IPS DF 6.9 (cell line): Measurements from ENCODE around the gene VGF.
"Not testable (repeated sequence)": the region's sequence is repeated elsewhere in the genome, so short reads cannot be mapped to it uniquely, and the experiment has no call there.

Experiments
- DNase-seq: peaks from one replicate; pipeline ENCODE4 v3.0.0-alpha.2; 2013; ENCODE audit warnings: low read depth, low spot score
- H3K27ac ChIP-seq: one replicate; pipeline ENCODE4 v1.5.1; 2013; ENCODE audit warnings: low read length, control low read depth
- H3K27me3 ChIP-seq: 2 replicates; pipeline ENCODE4 v1.6.1; 2013; ENCODE audit warnings: mild to moderate bottlenecking, low read length; ENCODE audit not compliant: control insufficient read depth, insufficient read depth
- H3K36me3 ChIP-seq: 2 replicates; pipeline ENCODE4 v1.6.1; 2013; ENCODE audit warnings: low read length; ENCODE audit not compliant: control insufficient read depth, insufficient read depth
- H3K4me1 ChIP-seq: 2 replicates; pipeline ENCODE4 v1.6.1; 2013; ENCODE audit warnings: low read length; ENCODE audit not compliant: control insufficient read depth, insufficient read depth
- H3K4me3 ChIP-seq: 2 replicates; pipeline ENCODE4 v1.5.1; 2013; ENCODE audit warnings: mild to moderate bottlenecking, low read length
- H3K9me3 ChIP-seq: 2 replicates; pipeline ENCODE4 v1.6.1; 2013; ENCODE audit warnings: low read length, inconsistent platforms; ENCODE audit not compliant: control insufficient read depth, insufficient read depth
- WGBS: extraction: QIAGEN DNeasy Blood & Tissue Kit; methylation state at CpG from one replicate; pipeline ENCODE4 v1.1.7; 2013; ENCODE audit warnings: mixed read lengths, missing lambda C conversion rate; ENCODE audit not compliant: insufficient read length, insufficient coverage; 5-methylcytosine and 5-hydroxymethylcytosine counted together

Gene VGF

DNA sequence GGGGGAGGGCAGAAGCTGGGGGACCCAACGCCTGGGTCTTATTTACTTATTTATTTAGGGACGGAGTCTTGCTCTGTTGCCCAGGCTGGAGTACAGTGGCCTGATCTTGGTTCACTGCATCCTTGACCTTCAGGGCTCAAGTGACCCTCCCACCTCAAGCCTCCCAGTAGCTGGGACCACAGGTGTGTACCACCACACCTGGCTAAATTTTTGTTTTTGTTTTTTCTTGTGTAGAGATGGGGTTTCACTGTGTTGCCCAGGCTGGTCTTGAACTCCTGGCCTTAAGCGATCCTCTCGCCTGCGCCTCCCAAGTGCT is 37.2 kb upstream of the VGF start:
- peaks cover 6% of the 10 kb centered on the region; the same call in 1 of the 2 replicates for H3K4me1 ChIP-seq
- H3K4me3 ChIP-seq: no peak overlapping the region; the same call in 1 of the 2 replicates
- no peak for DNase-seq
- no peaks in the 10 kb centered on the region for H3K27me3 ChIP-seq
- no peak overlapping the region for H3K27ac ChIP-seq
- 0 out of 2 replicates have a peak, but pooled peaks cover 3% of the 10 kb centered on the region for H3K36me3 ChIP-seq
- no peaks in the 10 kb centered on the region for H3K9me3 ChIP-seq
- no CpG with 5 or more reads among the region's 5 CpGs for WGBS

DNA sequence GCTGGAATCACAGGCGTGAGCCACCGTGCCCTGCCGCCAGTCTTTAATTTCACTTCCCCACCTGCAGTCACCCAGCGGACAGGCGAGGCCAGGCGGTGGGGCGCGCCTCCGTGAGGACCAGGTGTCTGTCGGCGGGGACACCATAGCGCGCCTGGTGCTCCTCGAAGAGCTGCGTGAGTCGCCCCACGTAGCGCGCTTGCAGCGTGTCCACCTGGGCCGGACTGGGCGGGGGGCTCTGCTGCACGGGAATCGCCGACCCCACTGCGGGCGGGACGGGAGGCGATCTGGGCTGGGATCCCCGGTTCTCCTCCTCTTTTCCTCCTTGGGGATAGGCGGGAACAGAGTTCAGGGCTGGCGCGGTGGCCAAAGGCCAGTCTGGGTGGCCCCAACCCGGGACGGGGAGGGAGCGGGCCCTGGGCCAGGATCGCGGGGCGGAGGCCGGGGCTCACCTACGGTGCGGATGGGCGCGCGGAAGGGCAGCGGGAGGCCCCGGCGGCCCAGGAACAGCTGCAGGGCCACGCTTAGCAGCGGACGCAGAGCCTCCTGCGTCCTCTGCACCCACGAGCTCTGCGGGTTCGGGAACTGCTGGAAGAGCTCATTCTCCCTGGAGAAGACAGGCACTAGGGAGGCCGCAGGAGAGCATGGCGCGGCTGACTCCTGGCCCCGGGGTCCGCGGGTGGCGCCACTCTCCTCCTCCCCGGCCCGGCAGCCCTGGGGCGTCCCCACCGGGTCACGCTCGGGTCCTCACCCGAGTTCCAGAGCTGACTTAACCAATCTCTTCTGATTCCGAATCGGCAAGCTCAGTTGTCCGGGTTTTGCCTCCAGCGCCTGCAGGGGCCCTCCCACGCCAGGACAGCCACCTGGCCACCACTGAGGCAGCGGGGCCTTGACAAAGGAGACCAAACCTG is 36.6 kb upstream of the VGF start:
- no peak for DNase-seq
- Histone ChIP-seq H3K9me3 (no peaks in the 10 kb centered on the region), H3K27me3 (no peaks in the 10 kb centered on the region), H3K4me3 (peak overlapping the region; percentile 35; the same call in 1 of the 2 replicates), H3K36me3 (no peaks in the 10 kb centered on the region), H3K27ac (no peak overlapping the region), H3K4me1 (peaks cover 6% of the 10 kb centered on the region; the same call in 1 of the 2 replicates)
- WGBS: no CpG with 5 or more reads among the region's 75 CpGs

DNA sequence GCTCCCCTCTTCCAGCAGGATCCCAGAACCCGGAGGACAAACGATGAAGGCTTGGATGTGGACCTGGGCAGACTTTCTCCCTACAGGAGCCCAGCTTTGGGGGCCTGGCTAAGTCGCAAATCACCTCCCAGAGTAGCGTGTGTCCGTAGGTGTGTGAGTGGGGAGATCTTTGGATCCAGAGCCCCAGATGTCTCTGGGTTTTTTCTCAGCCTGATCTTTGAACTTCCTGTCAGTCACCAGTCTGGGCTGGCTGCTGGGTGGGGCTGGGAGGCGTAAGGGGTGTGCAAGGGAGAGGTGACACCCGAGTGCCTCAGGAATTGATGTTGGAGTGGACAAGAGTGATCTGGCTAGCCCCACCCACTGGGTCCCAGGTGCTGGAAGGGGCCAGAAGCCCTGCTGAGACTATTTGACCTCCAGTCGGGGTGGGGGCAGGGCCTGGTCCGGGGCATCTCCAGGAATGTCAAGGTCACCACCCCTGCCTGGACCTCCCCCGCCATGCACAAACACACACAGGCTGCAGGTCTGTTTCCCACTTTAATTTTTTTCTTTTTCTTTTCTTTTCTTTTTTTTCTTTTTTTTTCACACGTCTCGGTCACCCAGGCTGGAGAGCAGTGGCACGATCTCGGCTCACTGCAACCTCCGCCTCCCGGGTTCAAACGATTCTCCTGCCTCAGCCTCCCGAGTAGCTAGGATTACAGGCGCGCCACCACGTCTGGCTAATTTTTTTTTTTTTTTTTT is 35.7 kb upstream of the VGF start, which contains the start of gene MOGAT3:
TSS of gene MOGAT3 (minus strand) at position 175 of the 738 bp plus-strand sequence. CDS start 182 bp downstream, outside the sequence.
- Histone ChIP-seq H3K27ac (no peak within 1 kb of the TSS), H3K27me3 (no peaks in the 10 kb centered on the region), H3K36me3 (no peaks in the 10 kb centered on the region), H3K4me3 (peak within 1 kb of the TSS; percentile 35; the same call in 1 of the 2 replicates), H3K9me3 (no peaks in the 10 kb centered on the region), H3K4me1 (peaks cover 6% of the 10 kb centered on the region; the same call in 1 of the 2 replicates)
- DNase-seq: no peak
- WGBS: no CpG with 5 or more reads among the region's 21 CpGs

DNA sequence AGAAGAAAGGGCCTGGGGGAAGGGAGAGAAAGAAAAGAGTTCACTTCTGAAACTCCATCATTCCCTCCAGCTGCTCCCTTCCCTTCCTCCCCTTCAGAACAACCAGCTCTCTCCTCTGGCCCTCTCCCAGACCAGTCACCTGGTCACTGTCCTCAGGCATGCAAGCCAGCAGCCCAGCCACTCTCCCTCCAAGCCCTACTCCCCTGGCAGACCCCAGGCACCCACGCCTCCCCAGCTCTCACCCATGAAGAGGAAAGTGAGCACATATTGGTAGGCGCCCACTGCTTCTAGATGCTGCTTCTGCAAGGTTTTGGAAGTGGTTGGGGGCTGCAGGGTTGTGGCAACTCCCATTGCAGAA is 35.1 kb upstream of the VGF start:
- H3K36me3 ChIP-seq: no peaks in the 10 kb centered on the region
- no peaks in the 10 kb centered on the region for H3K27me3 ChIP-seq
- H3K4me1 ChIP-seq: peaks cover 6% of the 10 kb centered on the region; the same call in 1 of the 2 replicates
- H3K27ac ChIP-seq: no peak overlapping the region
- H3K9me3 ChIP-seq: no peaks in the 10 kb centered on the region
- no peak for DNase-seq
- H3K4me3 ChIP-seq: no peak overlapping the region
- no CpG with 5 or more reads among the region's 2 CpGs for WGBS

DNA sequence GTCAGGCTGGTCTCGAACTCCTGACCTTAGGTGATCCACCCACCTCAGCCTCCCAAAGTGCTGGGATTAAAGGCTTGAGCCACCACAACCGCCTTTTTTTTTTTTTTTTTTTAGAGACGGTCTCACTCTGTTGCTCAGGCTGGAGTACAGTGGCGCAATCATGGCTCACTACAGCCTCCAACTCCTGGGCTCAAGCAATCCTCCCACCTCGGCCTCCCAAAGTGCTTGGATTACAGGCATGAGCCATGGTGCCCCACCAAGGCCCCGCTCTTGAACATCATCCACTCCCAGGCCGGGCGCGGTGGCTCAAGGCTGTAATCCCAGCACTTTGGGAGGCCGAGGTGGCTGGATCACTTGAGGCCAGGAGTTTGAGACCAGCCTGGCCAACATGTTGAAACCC is 34.2 kb upstream of the VGF start:
- H3K4me1 ChIP-seq, H3K4me3 ChIP-seq, H3K9me3 ChIP-seq, H3K36me3 ChIP-seq, DNase-seq, H3K27me3 ChIP-seq, H3K27ac ChIP-seq: not testable (repeated sequence)
- WGBS: no CpG with 5 or more reads among the region's 10 CpGs

DNA sequence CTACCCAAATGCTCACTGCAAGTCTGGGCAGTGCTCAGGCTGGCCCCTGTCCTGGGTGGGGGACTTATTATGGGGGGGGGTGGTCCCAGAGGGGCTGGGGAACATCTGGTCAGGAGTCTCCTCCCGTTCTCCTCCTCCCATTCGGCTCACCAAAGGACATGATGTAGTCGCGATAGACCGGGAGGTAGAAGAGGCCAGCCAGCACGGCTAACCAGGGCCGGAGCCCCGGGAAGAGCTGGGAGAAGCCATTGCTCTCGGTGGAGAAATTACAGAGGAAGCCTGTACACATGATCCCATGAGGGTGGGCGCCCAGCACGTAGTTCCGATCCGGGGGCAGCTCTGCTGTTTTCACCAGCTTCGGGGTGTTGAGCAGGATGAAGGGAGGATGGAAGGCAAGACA is 33.1 kb upstream of the VGF start:
- Histone ChIP-seq H3K27me3 (no peaks in the 10 kb centered on the region), H3K4me3 (no peak overlapping the region), H3K27ac (no peak overlapping the region), H3K36me3 (no peaks in the 10 kb centered on the region), H3K9me3 (no peaks in the 10 kb centered on the region), H3K4me1 (peaks cover 6% of the 10 kb centered on the region; the same call in 1 of the 2 replicates)
- no CpG with 5 or more reads among the region's 14 CpGs for WGBS
- no peak for DNase-seq

DNA sequence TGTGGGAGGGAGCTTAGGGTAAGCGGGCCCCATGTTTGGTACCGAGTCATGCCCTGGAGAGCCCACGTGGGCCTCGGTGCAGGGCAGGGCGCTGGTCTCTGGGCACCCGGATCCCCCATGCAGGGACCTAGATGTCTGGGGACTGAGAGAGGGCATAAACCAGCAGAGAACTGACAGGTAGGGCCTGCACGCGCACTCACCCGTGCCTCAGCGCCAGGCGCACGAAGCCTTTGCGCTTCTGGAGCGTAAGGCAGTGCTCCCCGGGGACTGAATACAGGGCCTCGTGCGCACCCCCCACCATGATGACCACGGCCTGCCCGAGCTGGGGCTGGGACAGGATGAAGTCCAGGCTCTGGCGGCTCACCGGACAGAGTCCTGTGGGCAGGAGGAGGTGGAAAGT is 32.6 kb upstream of the VGF start:
- DNase-seq: no peak
- H3K4me1 ChIP-seq: peaks cover 6% of the 10 kb centered on the region; the same call in 1 of the 2 replicates
- H3K27me3 ChIP-seq: no peaks in the 10 kb centered on the region
- no peak overlapping the region; the same call in 1 of the 2 replicates for H3K4me3 ChIP-seq
- no CpG with 5 or more reads among the region's 21 CpGs for WGBS
- H3K36me3 ChIP-seq: no peaks in the 10 kb centered on the region
- H3K9me3 ChIP-seq: no peaks in the 10 kb centered on the region
- no peak overlapping the region for H3K27ac ChIP-seq

DNA sequence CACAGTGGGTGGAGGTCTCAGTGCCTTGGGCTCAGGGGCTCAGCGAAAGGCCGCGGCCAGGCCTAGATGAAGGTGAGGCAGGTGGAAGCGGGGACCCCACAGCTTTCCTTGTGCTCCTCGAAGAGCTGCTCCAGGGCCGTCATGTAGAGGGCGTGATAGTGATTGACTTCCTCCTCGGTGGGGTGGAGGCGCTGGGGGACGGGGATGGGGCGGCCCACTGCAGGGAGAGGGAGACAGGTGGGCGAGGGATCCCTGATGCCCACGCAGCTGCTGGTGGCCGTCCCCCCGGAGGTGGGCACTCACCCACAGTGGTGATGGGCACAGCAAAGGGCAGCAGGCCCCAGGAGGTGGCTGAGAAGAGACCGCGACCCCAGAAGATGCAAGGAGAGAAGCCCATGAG is 30.5 kb upstream of the VGF start:
- H3K4me3 ChIP-seq: no peak overlapping the region
- peaks cover 4% of the 10 kb centered on the region; the same call in 1 of the 2 replicates for H3K4me1 ChIP-seq
- no peaks in the 10 kb centered on the region for H3K36me3 ChIP-seq
- H3K9me3 ChIP-seq: no peaks in the 10 kb centered on the region
- DNase-seq: no peak
- H3K27ac ChIP-seq: no peak overlapping the region
- H3K27me3 ChIP-seq: no peaks in the 10 kb centered on the region
- WGBS: no CpG with 5 or more reads among the region's 17 CpGs

DNA sequence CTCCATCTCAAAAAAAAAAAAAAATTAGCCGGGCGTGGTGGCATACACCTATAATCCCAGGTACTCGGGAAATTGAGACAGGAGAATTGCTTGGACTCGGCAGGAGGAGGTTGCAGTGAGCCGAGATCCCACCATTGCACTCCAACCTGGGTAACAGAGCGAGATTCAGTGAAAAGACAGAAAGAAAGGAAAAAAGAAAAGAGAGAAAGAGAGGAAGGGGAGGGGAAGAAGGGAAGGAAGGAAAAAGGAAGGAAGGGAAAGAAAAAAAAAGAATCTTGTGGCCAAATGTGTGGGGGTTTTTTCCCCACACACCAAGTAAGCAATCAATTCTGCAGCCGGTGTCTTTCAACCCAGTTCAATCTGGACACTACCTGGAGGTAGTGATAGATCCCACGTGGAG is 23.7 kb upstream of the VGF start:
- no peaks in the 10 kb centered on the region for H3K9me3 ChIP-seq
- H3K36me3 ChIP-seq: no peaks in the 10 kb centered on the region
- no CpG with 5 or more reads among the region's 8 CpGs for WGBS
- no peak for DNase-seq
- no peaks in the 10 kb centered on the region; the same call in 1 of the 2 replicates for H3K4me1 ChIP-seq
- no peaks in the 10 kb centered on the region for H3K27me3 ChIP-seq
- no peak overlapping the region for H3K27ac ChIP-seq
- H3K4me3 ChIP-seq: no peak overlapping the region

DNA sequence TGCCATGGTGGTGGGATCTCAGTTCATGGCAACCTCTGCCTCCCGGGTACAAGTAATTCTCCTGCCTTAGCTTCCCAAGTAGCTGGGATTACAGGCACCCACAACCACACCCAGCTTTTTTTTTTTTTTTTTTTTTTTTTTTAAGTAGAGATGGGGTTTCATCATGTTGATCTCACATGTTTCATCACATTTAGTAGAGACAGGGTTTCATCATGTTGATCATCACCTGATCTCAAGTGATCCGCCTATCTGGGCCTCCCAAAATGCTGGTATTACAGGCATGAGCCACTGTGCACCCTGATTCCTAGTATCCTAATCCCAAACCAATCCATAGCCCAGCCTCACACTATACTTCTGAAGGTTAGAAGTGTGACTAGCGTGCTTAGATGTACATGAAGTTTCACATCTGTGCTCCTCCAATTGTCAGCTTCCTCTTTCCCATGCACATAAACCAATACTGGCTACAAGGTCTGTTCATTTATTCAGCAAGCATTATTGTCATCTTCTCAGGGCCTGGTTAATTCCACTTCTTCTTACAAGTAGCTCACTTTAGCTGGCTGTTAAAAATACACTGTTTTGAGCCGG is 21.6 kb upstream of the VGF start:
- WGBS: no CpG with 5 or more reads among the region's 4 CpGs
- peaks cover 2% of the 10 kb centered on the region; the same call in 1 of the 2 replicates for H3K4me1 ChIP-seq
- no peaks in the 10 kb centered on the region for H3K9me3 ChIP-seq
- H3K27me3 ChIP-seq: no peaks in the 10 kb centered on the region
- H3K36me3 ChIP-seq: no peaks in the 10 kb centered on the region
- no peak overlapping the region for H3K4me3 ChIP-seq
- no peak overlapping the region for H3K27ac ChIP-seq
- DNase-seq: no peak
